Vagina (tissue), 2 donors: Measurements from ENCODE around the gene TBX1.

Experiments
- CTCF ChIP-seq, 3 experiments: fragments of 450-650 bp in 2 of 3; fragments of 200-600 bp in 1 of 3; sonication (generic) in 1 of 3; IDR thresholded peaks; one replicate each; pipeline ENCODE4 v1.5.1; 2017 to 2019; ENCODE audit warnings: antibody characterized with exemption in 3 of 3, mild to moderate bottlenecking in 2 of 3, moderate library complexity in 2 of 3
- POLR2A ChIP-seq, 2 donors: fragments of 450-650 bp; IDR thresholded peaks; one replicate each; pipeline ENCODE4 v1.6.1; 2017; ENCODE audit warnings: antibody characterized with exemption in 2 of 2, mild to moderate bottlenecking in 2 of 2, moderate library complexity in 2 of 2

- TF ChIP-seq CTCF (IDR thresholded peaks at IDR 0.05) (no peak), POLR2A (IDR thresholded peaks at IDR 0.05) (no peak)
Measured at GRCh38 chr22:19755145-19755710, 5.3 kb upstream of the TBX1 start.
